RWPE2 (cell line): ENCODE results near the gene CDCA3.

Experiments
- ATAC-seq: fragments of 200-7000 bp; cut with Tn5 transposase; 3 replicates; pipeline ENCODE4 v1.9.1; 2021; ENCODE audit warnings: low read depth
- DNase-seq: peaks from one replicate; pipeline ENCODE4 v3.0.0-alpha.2; 2020; ENCODE audit warnings: low spot score
- H3K27ac ChIP-seq: fragments of 450-650 bp; 2 replicates; pipeline ENCODE4 v1.5.1; 2017; ENCODE audit warnings: mild to moderate bottlenecking; ENCODE audit not compliant: poor library complexity, severe bottlenecking
- H3K27me3 ChIP-seq: fragments of 250-450 bp; sonication (Bioruptor Pico); 2 replicates; pipeline ENCODE4 v1.5.1; 2021; ENCODE audit warnings: mild to moderate bottlenecking, moderate library complexity; ENCODE audit not compliant: insufficient read depth, poor library complexity, severe bottlenecking
- H3K36me3 ChIP-seq: fragments of 250-450 bp; sonication (Bioruptor Pico); 2 replicates; pipeline ENCODE4 v1.5.1; 2020; ENCODE audit warnings: low read depth, mild to moderate bottlenecking, moderate library complexity
- H3K4me1 ChIP-seq: fragments of 250-450 bp; sonication (Bioruptor Pico); 2 replicates; pipeline ENCODE4 v1.5.1; 2021; ENCODE audit warnings: mild to moderate bottlenecking, moderate library complexity; ENCODE audit not compliant: insufficient read depth, poor library complexity, severe bottlenecking
- H3K4me3 ChIP-seq: fragments of 250-450 bp; sonication (Bioruptor Pico); 2 replicates; pipeline ENCODE4 v1.5.1; 2021; ENCODE audit warnings: mild to moderate bottlenecking, moderate library complexity; ENCODE audit not compliant: severe bottlenecking
- H3K9me3 ChIP-seq: fragments of 250-450 bp; sonication (Bioruptor Pico); 2 replicates; pipeline ENCODE4 v1.5.1; 2021; ENCODE audit warnings: mild to moderate bottlenecking, moderate library complexity; ENCODE audit not compliant: severe bottlenecking
- CTCF ChIP-seq: fragments of 450-650 bp; IDR thresholded peaks from one replicate; pipeline ENCODE4 v1.5.1; 2017; ENCODE audit warnings: mild to moderate bottlenecking, moderate library complexity; ENCODE audit not compliant: poor library complexity, severe bottlenecking

Gene CDCA3

GRCh38 chr12:6853626-6854025 is 2.5 kb upstream of the CDCA3 start:
- H3K36me3 ChIP-seq, result peaks cover 46% of the 10 kb centered on the region
- H3K9me3 ChIP-seq, result no peaks in the 10 kb centered on the region
- H3K4me3 ChIP-seq, result no peak overlapping the region

GRCh38 chr12:6852651-6853354 is 1.7 kb upstream of the CDCA3 start:
- Histone ChIP-seq H3K27me3 (no peaks in the 10 kb centered on the region), H3K27ac (peak overlapping the region; percentile 63), H3K9me3 (no peaks in the 10 kb centered on the region), H3K4me3 (peak overlapping the region; percentile 78), H3K4me1 (no peaks in the 10 kb centered on the region), H3K36me3 (peaks cover 46% of the 10 kb centered on the region)
- no peak for ATAC-seq
- no peak for TF ChIP-seq CTCF
- no peak for DNase-seq

More at GRCh38 chr12:6853626-6854025, 2.5 kb upstream of the CDCA3 start:
- no peaks in the 10 kb centered on the region for H3K27me3 ChIP-seq
- no peak for ATAC-seq
- H3K27ac ChIP-seq, result peak overlapping the region; percentile 63
- H3K4me1 ChIP-seq, result no peaks in the 10 kb centered on the region
- no peak for TF ChIP-seq CTCF
- no peak for DNase-seq

- Histone ChIP-seq H3K9me3 (no peaks in the 10 kb centered on the region), H3K36me3 (peaks cover 39% of the 10 kb centered on the region), H3K4me3 (peak within 1 kb of the TSS; percentile 78), H3K27ac (peak within 1 kb of the TSS; percentile 63), H3K4me1 (no peaks in the 10 kb centered on the region), H3K27me3 (no peaks in the 10 kb centered on the region)
- DNase-seq, result peak; percentile 99
- peak; percentile 84 for ATAC-seq
- no peak for TF ChIP-seq CTCF
Observed at GRCh38 chr12:6851921-6852650, 1.0 kb upstream of the CDCA3 start, which contains the start of gene USP5. TSS of gene USP5 (plus strand) at chr12:6852150. CDS start at chr12:6852180, 30 bp downstream.

DNA sequence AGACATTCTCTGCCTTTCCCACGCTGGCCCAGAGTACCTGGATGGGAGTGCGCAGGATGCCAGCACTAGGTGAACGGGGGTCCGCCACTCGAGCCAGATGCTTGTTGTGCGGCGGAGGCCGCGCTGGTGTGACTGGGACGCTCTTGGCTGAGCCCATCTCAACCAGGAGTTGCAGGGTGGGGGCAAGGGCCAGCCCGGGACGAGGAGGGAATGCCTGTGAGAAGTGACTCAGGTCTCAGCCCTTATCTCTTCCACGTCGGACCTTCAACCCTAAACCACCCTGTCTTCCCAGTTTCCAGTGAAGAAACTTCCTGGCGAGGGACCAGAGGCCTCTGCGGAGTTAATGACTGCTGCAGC is 312 bp downstream of the CDCA3 start:
- Histone ChIP-seq H3K27ac (peak overlapping the region; percentile 63), H3K36me3 (peaks cover 36% of the 10 kb centered on the region), H3K27me3 (no peaks in the 10 kb centered on the region), H3K9me3 (no peaks in the 10 kb centered on the region), H3K4me3 (peak overlapping the region; percentile 78), H3K4me1 (no peaks in the 10 kb centered on the region)
- DNase-seq, result no peak
- no peak for TF ChIP-seq CTCF
- no peak for ATAC-seq
